ENCODE results near the gene SLC35B2. TPM values are rescaled to one million over a fixed set of nuclear protein-coding genes. Genes with fewer than 3 reads are reported as not detected.

Gene SLC35B2
- total RNA-seq, 2 experiments from 2014 or later: 31.6 to 32.8 TPM

- Mint-ChIP-seq H3K27ac (peak overlapping the region; percentile 95), H3K36me3 (ENCODE audit: low read depth) (peaks cover 24% of the 10 kb centered on the region), H3K27me3 (ENCODE audit: low read depth) (peaks cover 16% of the 10 kb centered on the region), H3K4me3 (peak overlapping the region; percentile 98), H3K9me3 (ENCODE audit: insufficient read depth) (no peaks in the 10 kb centered on the region), H3K4me1 (ENCODE audit: low read depth) (peaks cover 63% of the 10 kb centered on the region)
- ATAC-seq (no peak), DNase-seq (no peak)
- POLR2A ChIA-PET: interaction anchor here (5.4 kb wide), 1 partner anchor 19 kb away, joined by 81 read pairs; the partner anchor contains the start of gene HSP90AB1
- CTCF ChIA-PET: interaction anchor here (1.3 to 7.4 kb wide), 5 partner anchors 20 to 78 kb away, joined by 3 to 137 read pairs (median 49); partner anchors contain the start of genes AARS2 and SPATS1
Measured at GRCh38 chr6:44265722-44266233, 8.4 kb upstream of the SLC35B2 start.

- Mint-ChIP-seq H3K36me3 (ENCODE audit: low read depth) (peaks cover 26% of the 10 kb centered on the region), H3K4me3 (peak within 1 kb of the TSS; percentile 98), H3K27me3 (ENCODE audit: low read depth) (peaks cover 15% of the 10 kb centered on the region), H3K9me3 (ENCODE audit: insufficient read depth) (no peaks in the 10 kb centered on the region), H3K4me1 (ENCODE audit: low read depth) (peaks cover 63% of the 10 kb centered on the region), H3K27ac (peak within 1 kb of the TSS; percentile 96)
- DNase-seq: peak; percentile 91
- POLR2A ChIA-PET: interaction anchor here (5.4 kb wide), 1 partner anchor 18 kb away, joined by 81 read pairs; the partner anchor contains the start of gene HSP90AB1
- ATAC-seq: peak; percentile 73
- CTCF ChIA-PET: interaction anchor here (0.7 to 7.4 kb wide), 14 partner anchors 9 to 92 kb away, joined by 3 to 137 read pairs (median 8); partner anchors contain the start of genes AARS2, HSP90AB1 and SPATS1
Measured at GRCh38 chr6:44265007-44265721, 7.8 kb upstream of the SLC35B2 start, which contains the start of gene NFKBIE. Gene NFKBIE (minus strand): TSS chr6:44265551. CDS start chr6:44265346, 205 bp downstream.

GRCh38 chr6:44264154-44265006 is 7.1 kb upstream of the SLC35B2 start:
- Mint-ChIP-seq H3K27me3 (ENCODE audit: low read depth) (peaks cover 8% of the 10 kb centered on the region), H3K36me3 (ENCODE audit: low read depth) (peaks cover 33% of the 10 kb centered on the region), H3K4me1 (ENCODE audit: low read depth) (peaks cover 56% of the 10 kb centered on the region), H3K27ac (peak overlapping the region; percentile 96), H3K4me3 (peak overlapping the region; percentile 98), H3K9me3 (ENCODE audit: insufficient read depth) (no peaks in the 10 kb centered on the region)
- ChIA-PET POLR2A (interaction anchor here (0.7 to 5.4 kb wide), 3 partner anchors 10 to 141 kb away, joined by 3 to 81 read pairs (median 4); partner anchors contain the start of gene HSP90AB1), CTCF (interaction anchor here (0.7 to 7.4 kb wide), 13 partner anchors 8 to 92 kb away, joined by 3 to 137 read pairs (median 4); partner anchors contain the start of genes AARS2 and HSP90AB1)
- ATAC-seq (peak; percentile 38), DNase-seq (peak; percentile 57)

GRCh38 chr6:44263354-44264100 is 6.2 kb upstream of the SLC35B2 start:
- peaks cover 55% of the 10 kb centered on the region for H3K4me1 Mint-ChIP-seq (ENCODE audit: low read depth)
- H3K27me3 Mint-ChIP-seq (ENCODE audit: low read depth): no peaks in the 10 kb centered on the region

GRCh38 chr6:44262467-44263353 is 5.4 kb upstream of the SLC35B2 start:
- H3K36me3 Mint-ChIP-seq (ENCODE audit: low read depth): peaks cover 43% of the 10 kb centered on the region
- H3K27ac Mint-ChIP-seq: peak overlapping the region; percentile 96
- H3K27me3 Mint-ChIP-seq (ENCODE audit: low read depth): no peaks in the 10 kb centered on the region
- peak; percentile 3 for ATAC-seq
- ChIA-PET POLR2A (interaction anchor here (0.8 to 5.4 kb wide), 6 partner anchors 9 to 633 kb away, joined by 3 to 81 read pairs (median 4); partner anchors contain the start of genes AARS2, GTPBP2 and HSP90AB1), CTCF (interaction anchor here (0.9 to 2.2 kb wide), 7 partner anchors 9 to 77 kb away, joined by 3 to 11 read pairs (median 4); partner anchors contain the start of gene AARS2)
- H3K4me3 Mint-ChIP-seq: peak overlapping the region; percentile 98
- no peaks in the 10 kb centered on the region for H3K9me3 Mint-ChIP-seq (ENCODE audit: insufficient read depth)
- no peak for DNase-seq
- peaks cover 60% of the 10 kb centered on the region for H3K4me1 Mint-ChIP-seq (ENCODE audit: low read depth)

More at GRCh38 chr6:44263354-44264100, 6.2 kb upstream of the SLC35B2 start:
- Mint-ChIP-seq H3K27ac (peak overlapping the region; percentile 96), H3K9me3 (ENCODE audit: insufficient read depth) (no peaks in the 10 kb centered on the region), H3K4me3 (peak overlapping the region; percentile 98), H3K36me3 (ENCODE audit: low read depth) (peaks cover 37% of the 10 kb centered on the region)
- DNase-seq (no peak), ATAC-seq (peak; percentile 11)
- POLR2A ChIA-PET: interaction anchor here (0.8 to 5.4 kb wide), 4 partner anchors 9 to 49 kb away, joined by 3 to 81 read pairs (median 4); partner anchors contain the start of genes AARS2 and HSP90AB1
- CTCF ChIA-PET: interaction anchor here (1.0 to 7.4 kb wide), 11 partner anchors 9 to 91 kb away, joined by 3 to 137 read pairs (median 7); partner anchors contain the start of genes AARS2 and HSP90AB1

GRCh38 chr6:44261581-44261980 is 4.3 kb upstream of the SLC35B2 start:
- CTCF ChIA-PET: interaction anchor here (0.7 to 2.2 kb wide), 5 partner anchors 8 to 78 kb away, joined by 3 to 11 read pairs (median 4); partner anchors contain the start of gene AARS2
- Mint-ChIP-seq H3K36me3 (ENCODE audit: low read depth) (peaks cover 44% of the 10 kb centered on the region), H3K4me3 (no peak overlapping the region), H3K9me3 (ENCODE audit: insufficient read depth) (no peaks in the 10 kb centered on the region), H3K27ac (no peak overlapping the region), H3K4me1 (ENCODE audit: low read depth) (peaks cover 55% of the 10 kb centered on the region), H3K27me3 (ENCODE audit: low read depth) (no peaks in the 10 kb centered on the region)
- POLR2A ChIA-PET: interaction anchor here (1.3 to 5.4 kb wide), 3 partner anchors 11 to 15 kb away, joined by 3 to 81 read pairs (median 4); partner anchors contain the start of gene HSP90AB1
- ATAC-seq (no peak), DNase-seq (no peak)

- POLR2A ChIA-PET: interaction anchor here (5.4 kb wide), 1 partner anchor 14 kb away, joined by 81 read pairs; the partner anchor contains the start of gene HSP90AB1
Measured at GRCh38 chr6:44260451-44261297, 3.3 kb upstream of the SLC35B2 start.

GRCh38 chr6:44260011-44260410 is 2.7 kb upstream of the SLC35B2 start:
- H3K9me3 Mint-ChIP-seq (ENCODE audit: insufficient read depth): no peaks in the 10 kb centered on the region
- DNase-seq: no peak
- no peak for ATAC-seq
- CTCF ChIA-PET: no interaction called here
- no peak overlapping the region for H3K4me3 Mint-ChIP-seq
- H3K27ac Mint-ChIP-seq: no peak overlapping the region
- POLR2A ChIA-PET: no interaction called here
- peaks cover 60% of the 10 kb centered on the region for H3K4me1 Mint-ChIP-seq (ENCODE audit: low read depth)
- H3K36me3 Mint-ChIP-seq (ENCODE audit: low read depth): peaks cover 56% of the 10 kb centered on the region
- H3K27me3 Mint-ChIP-seq (ENCODE audit: low read depth): no peaks in the 10 kb centered on the region

More at GRCh38 chr6:44260451-44261297, 3.3 kb upstream of the SLC35B2 start:
- Mint-ChIP-seq H3K36me3 (ENCODE audit: low read depth) (peaks cover 50% of the 10 kb centered on the region), H3K4me1 (ENCODE audit: low read depth) (peaks cover 55% of the 10 kb centered on the region), H3K9me3 (ENCODE audit: insufficient read depth) (no peaks in the 10 kb centered on the region), H3K4me3 (no peak overlapping the region), H3K27ac (no peak overlapping the region), H3K27me3 (ENCODE audit: low read depth) (no peaks in the 10 kb centered on the region)
- no peak for DNase-seq
- ATAC-seq: no peak
- CTCF ChIA-PET: no interaction called here

- ATAC-seq (no peak), DNase-seq (no peak)
- no peaks in the 10 kb centered on the region for H3K9me3 Mint-ChIP-seq (ENCODE audit: insufficient read depth)
- ChIA-PET CTCF (no interaction called here), POLR2A (interaction anchor here (1.0 kb wide), 1 partner anchor 12 kb away, joined by 4 read pairs; the partner anchor contains the start of gene HSP90AB1)
- peaks cover 56% of the 10 kb centered on the region for H3K36me3 Mint-ChIP-seq (ENCODE audit: low read depth)
- no peak overlapping the region for H3K27ac Mint-ChIP-seq
- H3K4me3 Mint-ChIP-seq: no peak overlapping the region
- no peaks in the 10 kb centered on the region for H3K27me3 Mint-ChIP-seq (ENCODE audit: low read depth)
- H3K4me1 Mint-ChIP-seq (ENCODE audit: low read depth): peaks cover 61% of the 10 kb centered on the region
Measured at GRCh38 chr6:44258921-44259320, 1.6 kb upstream of the SLC35B2 start.
